Astrocyte (in vitro differentiated cells and primary cell): ENCODE measurements around the gene ACAT2. TPM values are rescaled to one million over a fixed set of nuclear protein-coding genes. Genes with fewer than 3 reads are reported as not detected.

Experiments used
- DNase-seq: peaks from one replicate; pipeline ENCODE4 v3.0.0-alpha.2; 2010; ENCODE audit warnings: low read depth
- FAIRE-seq: peaks from 2 replicates; lab custom pipeline; 2011; peaks lifted over from hg19 to GRCh38; lab: Jason Lieb, UNC
- H2AFZ ChIP-seq: 2 replicates; pipeline ENCODE4 v1.6.0; 2012; ENCODE audit warnings: low read depth, low read length, inconsistent platforms
- H3K27ac ChIP-seq: 2 replicates; pipeline ENCODE4 v1.5.1; 2011; ENCODE audit warnings: low read depth, low read length, inconsistent platforms
- H3K27me3 ChIP-seq: 2 replicates; pipeline ENCODE4 v1.6.0; 2011; ENCODE audit warnings: low read length, inconsistent platforms; ENCODE audit not compliant: insufficient read depth
- H3K36me3 ChIP-seq: 2 replicates; pipeline ENCODE4 v1.5.1; 2011; ENCODE audit warnings: low read length, inconsistent platforms; ENCODE audit not compliant: insufficient read depth
- H3K4me1 ChIP-seq: 2 replicates; pipeline ENCODE4 v1.5.1; 2011; ENCODE audit warnings: low read length, inconsistent platforms; ENCODE audit not compliant: insufficient read depth
- H3K4me2 ChIP-seq: 2 replicates; pipeline ENCODE4 v1.6.0; 2012; ENCODE audit warnings: low read length, inconsistent platforms
- H3K4me3 ChIP-seq: 2 replicates; pipeline ENCODE4 v1.5.1; 2011; ENCODE audit warnings: low read depth, mild to moderate bottlenecking, low read length, inconsistent platforms; ENCODE audit not compliant: insufficient read depth
- H3K79me2 ChIP-seq: 2 replicates; pipeline ENCODE4 v1.6.0; 2012; ENCODE audit warnings: mild to moderate bottlenecking, low read length, inconsistent platforms; ENCODE audit not compliant: insufficient read depth
- H3K9ac ChIP-seq: 2 replicates; pipeline ENCODE4 v1.6.0; 2012; ENCODE audit warnings: mild to moderate bottlenecking, low read length, inconsistent platforms
- H3K9me3 ChIP-seq: 2 replicates; pipeline ENCODE4 v1.5.1; 2012; ENCODE audit warnings: low read depth, mild to moderate bottlenecking, low read length, inconsistent platforms; ENCODE audit not compliant: insufficient read depth
- H4K20me1 ChIP-seq: 2 replicates; pipeline ENCODE4 v1.6.0; 2012; ENCODE audit warnings: low read length, inconsistent platforms; ENCODE audit not compliant: insufficient read depth
- H3K27ac Mint-ChIP-seq: one replicate; pipeline ENCODE4 v1.8.0; 2021; ENCODE audit warnings: mild to moderate bottlenecking, mixed read lengths; ENCODE audit not compliant: unreplicated experiment
- H3K27me3 Mint-ChIP-seq: one replicate; pipeline ENCODE4 v1.8.0; 2021; ENCODE audit warnings: low read depth, mixed read lengths; ENCODE audit not compliant: unreplicated experiment
- H3K36me3 Mint-ChIP-seq: one replicate; pipeline ENCODE4 v1.8.0; 2021; ENCODE audit warnings: low read depth, mixed read lengths; ENCODE audit not compliant: unreplicated experiment
- H3K4me1 Mint-ChIP-seq: one replicate; pipeline ENCODE4 v1.8.0; 2021; ENCODE audit warnings: low read depth, mixed read lengths; ENCODE audit not compliant: unreplicated experiment
- H3K4me3 Mint-ChIP-seq: one replicate; pipeline ENCODE4 v1.8.0; 2021; ENCODE audit warnings: mild to moderate bottlenecking, moderate library complexity, mixed read lengths; ENCODE audit not compliant: unreplicated experiment
- H3K9me3 Mint-ChIP-seq: one replicate; pipeline ENCODE4 v1.8.0; 2021; ENCODE audit warnings: mild to moderate bottlenecking, mixed read lengths; ENCODE audit not compliant: unreplicated experiment
- EZH2 ChIP-seq: IDR thresholded peaks from 2 replicates; pipeline ENCODE4 v1.6.1; 2012; ENCODE audit warnings: mild to moderate bottlenecking, low read length, inconsistent platforms; ENCODE audit not compliant: insufficient read depth
- total RNA-seq: library from RNA; stranded (reverse); gene quantifications from 2 replicates; pipeline ENCODE4 v1.2.1, GENCODE V29; 2021
- TF ChIP-seq, protein P1 (sequence below): IDR thresholded peaks from 2 replicates; pipeline ENCODE4 v1.5.1; 2011; ENCODE audit warnings: low read depth, mild to moderate bottlenecking, inconsistent platforms, low read length, moderate library complexity; ENCODE audit not compliant: insufficient read depth

The ACAT2 gene
- total RNA-seq, 1 donor from 2014 or later: 96.7 TPM

DNA sequence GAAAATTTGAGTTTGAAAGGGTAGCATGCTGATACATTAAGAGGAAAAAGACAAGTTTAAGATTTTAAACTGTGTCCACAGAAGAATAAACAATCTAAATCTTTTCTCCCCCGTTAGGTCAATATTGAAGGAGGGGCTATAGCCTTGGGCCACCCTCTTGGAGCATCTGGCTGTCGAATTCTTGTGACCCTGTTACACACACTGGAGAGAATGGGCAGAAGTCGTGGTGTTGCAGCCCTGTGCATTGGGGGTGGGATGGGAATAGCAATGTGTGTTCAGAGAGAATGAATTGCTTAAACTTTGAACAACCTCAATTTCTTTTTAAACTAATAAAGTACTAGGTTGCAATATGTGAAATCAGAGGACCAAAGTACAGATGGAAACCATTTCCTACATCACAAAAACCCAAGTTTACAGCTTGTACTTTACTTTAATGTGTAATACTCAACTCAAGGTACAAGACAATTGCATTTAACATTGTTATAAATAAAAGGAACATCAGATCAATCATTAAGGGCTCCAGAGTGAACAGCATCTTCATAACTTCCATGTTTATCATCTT, 16.8 kb downstream of the ACAT2 start:
- H3K9ac ChIP-seq: no peak overlapping the region
- H4K20me1 ChIP-seq: peaks cover 58% of the 10 kb centered on the region
- peaks cover 27% of the 10 kb centered on the region for H3K79me2 ChIP-seq
- no peaks in the 10 kb centered on the region for H3K9me3 ChIP-seq
- peak overlapping the region; percentile 1 for H3K27ac Mint-ChIP-seq
- H3K4me3 Mint-ChIP-seq: no peak overlapping the region
- no peaks in the 10 kb centered on the region for H3K27me3 Mint-ChIP-seq
- no peak overlapping the region for H3K27ac ChIP-seq
- peak; percentile 9 for FAIRE-seq
- H3K4me2 ChIP-seq: no peak overlapping the region
- no peak for DNase-seq
- H3K27me3 ChIP-seq: no peaks in the 10 kb centered on the region
- no peak overlapping the region for H2AFZ ChIP-seq
- H3K4me3 ChIP-seq: no peak overlapping the region
- no peak for TF ChIP-seq EZH2
- TF ChIP-seq, protein P1, sequence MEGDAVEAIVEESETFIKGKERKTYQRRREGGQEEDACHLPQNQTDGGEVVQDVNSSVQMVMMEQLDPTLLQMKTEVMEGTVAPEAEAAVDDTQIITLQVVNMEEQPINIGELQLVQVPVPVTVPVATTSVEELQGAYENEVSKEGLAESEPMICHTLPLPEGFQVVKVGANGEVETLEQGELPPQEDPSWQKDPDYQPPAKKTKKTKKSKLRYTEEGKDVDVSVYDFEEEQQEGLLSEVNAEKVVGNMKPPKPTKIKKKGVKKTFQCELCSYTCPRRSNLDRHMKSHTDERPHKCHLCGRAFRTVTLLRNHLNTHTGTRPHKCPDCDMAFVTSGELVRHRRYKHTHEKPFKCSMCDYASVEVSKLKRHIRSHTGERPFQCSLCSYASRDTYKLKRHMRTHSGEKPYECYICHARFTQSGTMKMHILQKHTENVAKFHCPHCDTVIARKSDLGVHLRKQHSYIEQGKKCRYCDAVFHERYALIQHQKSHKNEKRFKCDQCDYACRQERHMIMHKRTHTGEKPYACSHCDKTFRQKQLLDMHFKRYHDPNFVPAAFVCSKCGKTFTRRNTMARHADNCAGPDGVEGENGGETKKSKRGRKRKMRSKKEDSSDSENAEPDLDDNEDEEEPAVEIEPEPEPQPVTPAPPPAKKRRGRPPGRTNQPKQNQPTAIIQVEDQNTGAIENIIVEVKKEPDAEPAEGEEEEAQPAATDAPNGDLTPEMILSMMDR: no peak
- peaks cover 20% of the 10 kb centered on the region for H3K36me3 Mint-ChIP-seq
- peaks cover 73% of the 10 kb centered on the region for H3K36me3 ChIP-seq
- H3K4me1 ChIP-seq: no peaks in the 10 kb centered on the region
- peaks cover 10% of the 10 kb centered on the region for H3K4me1 Mint-ChIP-seq
- peaks cover 2% of the 10 kb centered on the region for H3K9me3 Mint-ChIP-seq

DNA sequence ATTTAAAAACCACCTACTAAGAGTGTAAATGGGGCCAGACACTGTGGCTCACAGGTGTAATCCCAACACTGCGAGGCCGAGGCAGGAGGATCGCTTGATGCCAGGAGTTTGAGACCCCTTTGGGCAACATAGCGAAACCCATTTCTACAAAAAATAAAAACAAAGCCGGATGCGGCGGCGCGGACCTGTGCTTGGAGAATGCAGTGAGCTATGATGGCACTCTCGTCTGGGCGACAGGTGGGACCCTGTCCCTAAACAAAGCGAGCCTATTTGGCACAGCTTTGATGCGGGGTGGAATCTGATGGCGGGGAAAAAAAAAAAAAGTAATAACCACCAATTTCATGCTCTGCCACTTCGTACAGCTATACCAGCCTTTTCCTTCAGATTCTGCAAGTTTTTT, 26.4 kb downstream of the ACAT2 start:
- Histone ChIP-seq H4K20me1 (peaks cover 56% of the 10 kb centered on the region), H3K27ac (peak overlapping the region; percentile 15), H3K9ac (peak overlapping the region; percentile 97), H3K4me3 (peak overlapping the region; percentile 85), H2AFZ (no peak overlapping the region), H3K4me2 (peak overlapping the region; percentile 95), H3K36me3 (peaks cover 40% of the 10 kb centered on the region), H3K9me3 (no peaks in the 10 kb centered on the region), H3K79me2 (peaks cover 88% of the 10 kb centered on the region), H3K27me3 (no peaks in the 10 kb centered on the region), H3K4me1 (peaks cover 20% of the 10 kb centered on the region)
- H3K36me3 Mint-ChIP-seq: peaks cover 11% of the 10 kb centered on the region
- no peaks in the 10 kb centered on the region for H3K9me3 Mint-ChIP-seq
- peak overlapping the region; percentile 72 for H3K27ac Mint-ChIP-seq
- peaks cover 21% of the 10 kb centered on the region for H3K4me1 Mint-ChIP-seq
- no peak for FAIRE-seq
- H3K4me3 Mint-ChIP-seq: peak overlapping the region; percentile 92
- no peak for DNase-seq
- no peaks in the 10 kb centered on the region for H3K27me3 Mint-ChIP-seq
- TF ChIP-seq, protein P1: no peak
- TF ChIP-seq EZH2: no peak

DNA sequence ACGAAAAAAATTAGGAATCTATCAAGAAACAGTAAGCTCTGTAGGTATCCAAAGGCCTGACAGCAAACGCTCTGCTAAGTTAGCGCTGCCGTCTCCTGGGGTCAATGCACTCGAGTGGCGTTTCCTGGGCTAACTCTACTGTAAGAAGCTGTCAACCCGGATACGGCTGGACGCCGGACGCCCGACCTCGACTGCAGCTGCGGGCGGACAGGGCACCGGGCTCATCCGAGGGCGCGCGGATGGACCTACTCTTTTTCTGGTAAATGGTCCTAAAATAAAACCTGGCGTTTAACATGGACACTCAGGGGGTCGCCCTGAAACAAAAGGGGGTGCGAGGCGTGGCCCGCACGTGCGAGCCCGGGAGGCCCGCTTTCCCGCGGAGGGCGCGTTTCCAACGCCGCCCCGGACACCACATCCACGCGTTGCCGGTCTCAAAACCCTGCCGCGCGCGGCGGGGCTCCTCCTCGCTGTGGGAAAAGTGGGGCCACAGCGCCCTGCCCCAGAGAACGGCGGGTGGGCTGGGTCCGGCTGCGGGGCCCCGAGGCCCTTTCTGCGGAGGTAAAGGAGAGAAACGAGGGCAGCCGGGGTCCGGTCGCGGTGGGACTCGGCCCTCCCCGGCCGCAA, 27.0 kb downstream of the ACAT2 start:
- peak overlapping the region; percentile 86 for H2AFZ ChIP-seq
- TF ChIP-seq, protein P1: no peak
- no peak for TF ChIP-seq EZH2
- H3K4me3 ChIP-seq: peak overlapping the region; percentile 85
- H3K27ac ChIP-seq: peak overlapping the region; percentile 94
- Mint-ChIP-seq H3K4me3 (peak overlapping the region; percentile 92), H3K36me3 (peaks cover 11% of the 10 kb centered on the region), H3K27ac (peak overlapping the region; percentile 72), H3K4me1 (peaks cover 21% of the 10 kb centered on the region), H3K27me3 (no peaks in the 10 kb centered on the region), H3K9me3 (no peaks in the 10 kb centered on the region)
- H3K79me2 ChIP-seq: peaks cover 87% of the 10 kb centered on the region
- H4K20me1 ChIP-seq: peaks cover 52% of the 10 kb centered on the region
- H3K4me1 ChIP-seq: peaks cover 20% of the 10 kb centered on the region
- DNase-seq (peak; percentile 9), FAIRE-seq (no peak)
- H3K9ac ChIP-seq: peak overlapping the region; percentile 97
- no peaks in the 10 kb centered on the region for H3K9me3 ChIP-seq
- peaks cover 35% of the 10 kb centered on the region for H3K36me3 ChIP-seq
- no peaks in the 10 kb centered on the region for H3K27me3 ChIP-seq
- peak overlapping the region; percentile 95 for H3K4me2 ChIP-seq
